ENCODE results near the gene ARHGEF17. TPM values are rescaled to one million over a fixed set of nuclear protein-coding genes. Genes with fewer than 3 reads are reported as not detected.

The ARHGEF17 gene
- total RNA-seq, 2 experiments from 2014 or later: 0.05 TPM

DNA sequence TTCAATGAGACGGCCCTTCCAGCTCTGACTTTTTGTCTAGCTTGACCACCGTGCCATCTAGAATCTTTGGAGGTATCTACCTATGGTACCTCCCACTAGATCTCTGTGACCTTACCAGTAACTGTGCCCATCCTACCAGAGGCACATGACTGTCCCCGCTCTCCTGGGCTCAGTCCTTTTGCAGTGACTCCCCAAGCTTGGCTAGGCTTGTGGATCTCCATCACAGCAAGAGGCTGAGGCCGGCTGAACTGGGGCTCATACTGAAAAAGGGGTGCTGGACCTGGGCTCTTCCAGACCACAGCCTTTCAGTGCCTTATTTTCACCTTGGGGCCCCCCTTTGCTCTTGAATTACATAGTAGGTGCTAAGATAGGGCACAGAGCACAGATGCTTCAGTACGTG is 95.5 kb downstream of the ARHGEF17 start:
- Mint-ChIP-seq H3K27ac (no peak overlapping the region), H3K9me3 (no peaks in the 10 kb centered on the region), H3K4me1 (no peaks in the 10 kb centered on the region), H3K36me3 (ENCODE audit: low read depth) (peaks cover 16% of the 10 kb centered on the region), H3K27me3 (no peaks in the 10 kb centered on the region), H3K4me3 (no peak overlapping the region)
- no peak for DNase-seq
- POLR2A ChIA-PET: no interaction called here
- CTCF ChIA-PET: interaction anchor here (3.2 to 5.5 kb wide), 2 partner anchors 52 to 257 kb away, joined by 13 to 32 read pairs; no protein-coding TSS in a partner anchor

GRCh38 chr11:73404048-73404447 is 96.0 kb downstream of the ARHGEF17 start:
- POLR2A ChIA-PET: no interaction called here
- DNase-seq: no peak

GRCh38 chr11:73404506-73405145 is 96.5 kb downstream of the ARHGEF17 start:
- POLR2A ChIA-PET: no interaction called here
- Mint-ChIP-seq H3K27me3 (no peaks in the 10 kb centered on the region), H3K4me1 (no peaks in the 10 kb centered on the region), H3K9me3 (no peaks in the 10 kb centered on the region), H3K27ac (peak overlapping the region; percentile 38), H3K4me3 (no peak overlapping the region), H3K36me3 (ENCODE audit: low read depth) (peaks cover 21% of the 10 kb centered on the region)
- no peak for DNase-seq
- CTCF ChIA-PET: interaction anchor here (3.2 kb wide), 1 partner anchor 256 kb away, joined by 13 read pairs; no protein-coding TSS in a partner anchor

More at GRCh38 chr11:73404048-73404447, 96.0 kb downstream of the ARHGEF17 start:
- Mint-ChIP-seq H3K4me3 (no peak overlapping the region), H3K4me1 (no peaks in the 10 kb centered on the region), H3K27ac (no peak overlapping the region), H3K36me3 (ENCODE audit: low read depth) (peaks cover 20% of the 10 kb centered on the region), H3K9me3 (no peaks in the 10 kb centered on the region), H3K27me3 (no peaks in the 10 kb centered on the region)
- CTCF ChIA-PET: interaction anchor here (3.2 to 5.5 kb wide), 2 partner anchors 53 to 257 kb away, joined by 13 to 32 read pairs; no protein-coding TSS in a partner anchor

GRCh38 chr11:73405146-73405510 is 97.1 kb downstream of the ARHGEF17 start:
- ChIA-PET CTCF (no interaction called here), POLR2A (interaction anchor here (1.5 kb wide), 1 partner anchor 8 kb away, joined by 3 read pairs; no protein-coding TSS in a partner anchor)
- peaks cover 21% of the 10 kb centered on the region for H3K36me3 Mint-ChIP-seq (ENCODE audit: low read depth)
- H3K4me3 Mint-ChIP-seq: no peak overlapping the region
- no peaks in the 10 kb centered on the region for H3K9me3 Mint-ChIP-seq
- peak overlapping the region; percentile 38 for H3K27ac Mint-ChIP-seq
- H3K4me1 Mint-ChIP-seq: no peaks in the 10 kb centered on the region
- no peaks in the 10 kb centered on the region for H3K27me3 Mint-ChIP-seq
- no peak for DNase-seq

GRCh38 chr11:73406131-73406530 is 98.1 kb downstream of the ARHGEF17 start:
- no peaks in the 10 kb centered on the region for H3K27me3 Mint-ChIP-seq
- DNase-seq: no peak
- CTCF ChIA-PET: interaction anchor here (0.6 to 2.9 kb wide), 2 partner anchors 54 to 170 kb away, joined by 3 to 16 read pairs; no protein-coding TSS in a partner anchor
- no peaks in the 10 kb centered on the region for H3K9me3 Mint-ChIP-seq
- POLR2A ChIA-PET: interaction anchor here (1.5 kb wide), 2 partner anchors 9 to 29 kb away, joined by 3 to 4 read pairs; no protein-coding TSS in a partner anchor
- H3K27ac Mint-ChIP-seq: no peak overlapping the region
- H3K4me1 Mint-ChIP-seq: no peaks in the 10 kb centered on the region
- H3K4me3 Mint-ChIP-seq: no peak overlapping the region
- peaks cover 21% of the 10 kb centered on the region for H3K36me3 Mint-ChIP-seq (ENCODE audit: low read depth)

GRCh38 chr11:73406619-73407018 is 98.5 kb downstream of the ARHGEF17 start:
- H3K9me3 Mint-ChIP-seq: no peaks in the 10 kb centered on the region
- DNase-seq: no peak
- H3K4me3 Mint-ChIP-seq: no peak overlapping the region
- no peak overlapping the region for H3K27ac Mint-ChIP-seq
- CTCF ChIA-PET: interaction anchor here (1.1 to 2.9 kb wide), 2 partner anchors 55 to 219 kb away, joined by 3 to 16 read pairs; no protein-coding TSS in a partner anchor
- H3K27me3 Mint-ChIP-seq: no peaks in the 10 kb centered on the region
- POLR2A ChIA-PET: interaction anchor here (1.5 to 1.6 kb wide), 3 partner anchors 10 to 29 kb away, joined by 3 to 4 read pairs (median 4); no protein-coding TSS in a partner anchor
- H3K36me3 Mint-ChIP-seq (ENCODE audit: low read depth): peaks cover 21% of the 10 kb centered on the region
- H3K4me1 Mint-ChIP-seq: no peaks in the 10 kb centered on the region

DNA sequence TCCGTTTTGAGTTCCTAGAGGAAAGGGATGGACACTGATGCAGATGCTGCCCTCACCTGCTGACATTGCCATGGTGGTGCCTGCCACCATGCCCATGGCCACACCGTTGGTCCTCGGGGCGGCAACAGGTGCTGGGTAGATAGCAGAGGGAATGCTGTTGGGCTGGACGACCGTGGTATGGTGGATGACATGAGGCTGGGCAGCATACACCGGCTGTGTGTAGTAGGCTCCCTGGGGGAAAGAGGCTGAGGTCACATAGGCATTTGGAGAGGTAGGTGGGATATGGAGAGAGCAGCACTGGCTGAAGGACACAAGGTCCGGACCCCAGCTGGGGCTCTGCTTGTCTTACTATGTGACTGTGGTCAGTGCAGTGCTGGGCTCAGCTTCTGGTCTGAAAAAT is 101.4 kb downstream of the ARHGEF17 start:
- peaks cover 21% of the 10 kb centered on the region for H3K36me3 Mint-ChIP-seq (ENCODE audit: low read depth)
- no peak overlapping the region for H3K27ac Mint-ChIP-seq
- ChIA-PET POLR2A (no interaction called here), CTCF (no interaction called here)
- H3K4me1 Mint-ChIP-seq: no peaks in the 10 kb centered on the region
- no peak overlapping the region for H3K4me3 Mint-ChIP-seq
- H3K9me3 Mint-ChIP-seq: no peaks in the 10 kb centered on the region
- no peaks in the 10 kb centered on the region for H3K27me3 Mint-ChIP-seq
- DNase-seq: no peak

DNA sequence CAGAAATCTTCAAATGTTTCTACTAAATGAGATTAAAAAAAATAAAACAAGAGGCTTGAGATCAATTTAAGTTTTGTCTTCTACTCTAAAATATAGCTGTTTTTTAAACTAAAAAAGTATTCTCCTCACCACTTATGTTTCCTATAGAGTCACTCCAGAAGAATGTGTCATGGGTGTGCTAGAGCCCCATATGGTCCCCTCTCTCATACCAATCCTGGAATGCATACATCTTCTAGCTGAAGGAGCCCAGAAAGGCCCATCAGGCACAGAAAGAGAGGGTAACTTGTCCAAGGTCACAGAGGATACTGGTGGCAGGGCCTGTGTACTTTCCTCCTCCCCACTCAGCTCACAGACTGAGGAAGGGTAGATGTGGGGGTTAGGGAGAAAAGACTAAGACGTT is 102.6 kb downstream of the ARHGEF17 start:
- POLR2A ChIA-PET: no interaction called here
- Mint-ChIP-seq H3K4me3 (no peak overlapping the region), H3K27me3 (no peaks in the 10 kb centered on the region)

GRCh38 chr11:73411031-73411430 is 103.0 kb downstream of the ARHGEF17 start:
- Mint-ChIP-seq H3K36me3 (ENCODE audit: low read depth) (peaks cover 16% of the 10 kb centered on the region), H3K27me3 (no peaks in the 10 kb centered on the region), H3K27ac (no peak overlapping the region), H3K4me3 (no peak overlapping the region), H3K9me3 (no peaks in the 10 kb centered on the region), H3K4me1 (peaks cover 7% of the 10 kb centered on the region)
- POLR2A ChIA-PET: no interaction called here
- no peak for DNase-seq
- CTCF ChIA-PET: interaction anchor here (1.5 kb wide), 1 partner anchor 60 kb away, joined by 3 read pairs; no protein-coding TSS in a partner anchor

More for the DNA sequence above, 102.6 kb downstream of the ARHGEF17 start:
- no peak for DNase-seq
- H3K27ac Mint-ChIP-seq: no peak overlapping the region
- H3K4me1 Mint-ChIP-seq: peaks cover 7% of the 10 kb centered on the region
- H3K9me3 Mint-ChIP-seq: no peaks in the 10 kb centered on the region
- peaks cover 16% of the 10 kb centered on the region for H3K36me3 Mint-ChIP-seq (ENCODE audit: low read depth)
- CTCF ChIA-PET: interaction anchor here (0.9 to 1.5 kb wide), 2 partner anchors 11 to 59 kb away, joined by 3 to 4 read pairs; no protein-coding TSS in a partner anchor

GRCh38 chr11:73412308-73412707 is 104.2 kb downstream of the ARHGEF17 start:
- H3K27me3 Mint-ChIP-seq: no peaks in the 10 kb centered on the region
- H3K4me1 Mint-ChIP-seq: peaks cover 7% of the 10 kb centered on the region
- peaks cover 16% of the 10 kb centered on the region for H3K36me3 Mint-ChIP-seq (ENCODE audit: low read depth)
- H3K4me3 Mint-ChIP-seq: no peak overlapping the region
- POLR2A ChIA-PET: no interaction called here
- DNase-seq: no peak
- CTCF ChIA-PET: no interaction called here
- no peak overlapping the region for H3K27ac Mint-ChIP-seq
- H3K9me3 Mint-ChIP-seq: no peaks in the 10 kb centered on the region

GRCh38 chr11:73413256-73413655 is 105.2 kb downstream of the ARHGEF17 start:
- ChIA-PET CTCF (no interaction called here), POLR2A (no interaction called here)
- Mint-ChIP-seq H3K4me3 (no peak overlapping the region), H3K27me3 (no peaks in the 10 kb centered on the region), H3K4me1 (peaks cover 7% of the 10 kb centered on the region), H3K36me3 (ENCODE audit: low read depth) (peaks cover 14% of the 10 kb centered on the region), H3K27ac (no peak overlapping the region), H3K9me3 (no peaks in the 10 kb centered on the region)
- DNase-seq: no peak

GRCh38 chr11:73414977-73415651 is 107.0 kb downstream of the ARHGEF17 start:
- H3K27ac Mint-ChIP-seq: no peak overlapping the region
- H3K27me3 Mint-ChIP-seq: no peaks in the 10 kb centered on the region
- no peaks in the 10 kb centered on the region for H3K9me3 Mint-ChIP-seq
- DNase-seq: no peak
- peaks cover 7% of the 10 kb centered on the region for H3K36me3 Mint-ChIP-seq (ENCODE audit: low read depth)
- peaks cover 7% of the 10 kb centered on the region for H3K4me1 Mint-ChIP-seq
- POLR2A ChIA-PET: interaction anchor here (1.0 to 1.5 kb wide), 3 partner anchors 13 to 30 kb away, joined by 3 read pairs; no protein-coding TSS in a partner anchor
- CTCF ChIA-PET: interaction anchor here (0.6 to 2.1 kb wide), 4 partner anchors 64 to 196 kb away, joined by 3 to 12 read pairs (median 3); no protein-coding TSS in a partner anchor
- H3K4me3 Mint-ChIP-seq: no peak overlapping the region

All from activated CD4-positive, alpha-beta memory T cell treated with anti-CD3 and anti-CD28 coated beads, Interleukin-2, amount 10 ng/mL, durations not matched to agents 7 days and 5 days (primary cell).